Vagina (tissue), 2 donors: ENCODE measurements around the gene ATXN2. TPM values are rescaled to one million over a fixed set of nuclear protein-coding genes. Genes with fewer than 3 reads are reported as not detected.
A peak's percentile ranks its signal among the peaks of the same experiment; 100 is the strongest.

Source experiments
- DNase-seq, 2 donors: peaks; one replicate each; pipeline ENCODE4 v3.0.0-alpha.2; 2017; ENCODE audit errors: extremely low spot score in 2 of 2
- H3K27ac ChIP-seq: fragments of 200-600 bp; sonication (generic); one replicate; pipeline ENCODE4 v1.5.1; 2019
- H3K27me3 ChIP-seq: fragments of 200-600 bp; sonication (generic); one replicate; pipeline ENCODE4 v1.5.1; 2019
- H3K36me3 ChIP-seq, 2 donors: fragments of 200-600 bp; sonication (generic); one replicate each; pipeline ENCODE4 v1.5.1; 2017 to 2019
- H3K4me1 ChIP-seq: fragments of 200-600 bp; sonication (generic); one replicate; pipeline ENCODE4 v1.5.1; 2019
- H3K4me3 ChIP-seq, 2 donors: fragments of 200-600 bp; sonication (generic); 1 replicate in 1 of 2; 2 replicates in 1 of 2; pipeline ENCODE4 v1.5.1; 2016 to 2019
- H3K9me3 ChIP-seq: fragments of 200-600 bp; sonication (generic); one replicate; pipeline ENCODE4 v1.5.1; 2019
- CTCF ChIP-seq, 3 experiments: fragments of 450-650 bp in 2 of 3; fragments of 200-600 bp in 1 of 3; sonication (generic) in 1 of 3; IDR thresholded peaks; one replicate each; pipeline ENCODE4 v1.5.1; 2017 to 2019; ENCODE audit warnings: antibody characterized with exemption in 3 of 3, mild to moderate bottlenecking in 2 of 3, moderate library complexity in 2 of 3
- POLR2A ChIP-seq, 2 donors: fragments of 450-650 bp; IDR thresholded peaks; one replicate each; pipeline ENCODE4 v1.6.1; 2017; ENCODE audit warnings: antibody characterized with exemption in 2 of 2, mild to moderate bottlenecking in 2 of 2, moderate library complexity in 2 of 2
- POLR2AphosphoS5 ChIP-seq, 2 donors: sonication (generic); formaldehyde crosslinking; IDR thresholded peaks; one replicate each; pipeline ENCODE4 v1.9.0; 2017; ENCODE audit warnings: antibody characterized with exemption in 2 of 2, mild to moderate bottlenecking in 2 of 2, low read depth in 1 of 2; ENCODE audit not compliant: insufficient read depth in 1 of 2
- intact Hi-C: fragments of 100-400 bp; cut with DNase I; formaldehyde crosslinking; loops from one replicate; pipeline ENCODE4 v1.15.1; 2023
- total RNA-seq: library from RNA; depleted of rRNA; stranded (reverse); fragments of >200 nt; gene quantifications from one replicate; pipeline ENCODE4 v1.2.3, GENCODE V29; 2016

Gene ATXN2
- total RNA-seq, 1 donor from 2014 or later, result 70.2 TPM

GRCh38 chr12:111448846-111449790 lies 150.0 kb downstream of the ATXN2 start:
- peak in 1 of 2 donors; percentile 58 for DNase-seq
- TF ChIP-seq POLR2AphosphoS5 (IDR thresholded peaks at IDR 0.05; ENCODE audit: insufficient read depth in 1 of 2, low read depth in 1 of 2) (no peak), CTCF (IDR thresholded peaks at IDR 0.05) (no peak), POLR2A (IDR thresholded peaks at IDR 0.05) (no peak)
- H3K27ac ChIP-seq, result no peak overlapping the region
- no peaks in the 10 kb centered on the region for H3K9me3 ChIP-seq
- H3K27me3 ChIP-seq, result no peaks in the 10 kb centered on the region
- H3K4me1 ChIP-seq, result peaks cover 44% of the 10 kb centered on the region
- intact Hi-C loops, result loop anchor here (5.0 kb wide), 1 partner anchor 47 kb away; no protein-coding TSS in a partner anchor
- H3K4me3 ChIP-seq, result no peak overlapping the region
- H3K36me3 ChIP-seq, result peaks cover 0 to 38% of the 10 kb centered on the region in 2 donors

GRCh38 chr12:111448266-111448830 lies 150.8 kb downstream of the ATXN2 start:
- Histone ChIP-seq H3K4me3 (no peak overlapping the region), H3K27ac (no peak overlapping the region), H3K9me3 (no peaks in the 10 kb centered on the region), H3K36me3 (peaks cover 0 to 32% of the 10 kb centered on the region in 2 donors), H3K27me3 (no peaks in the 10 kb centered on the region), H3K4me1 (peaks cover 50% of the 10 kb centered on the region)
- intact Hi-C loops, result loop anchor here (5.0 kb wide), 1 partner anchor 46 kb away; no protein-coding TSS in a partner anchor
- peak; percentile 12 to 74 for DNase-seq
- no peak for TF ChIP-seq CTCF (IDR thresholded peaks at IDR 0.05)
- no peak for TF ChIP-seq POLR2A (IDR thresholded peaks at IDR 0.05)
- no peak for TF ChIP-seq POLR2AphosphoS5 (IDR thresholded peaks at IDR 0.05; ENCODE audit: insufficient read depth in 1 of 2, low read depth in 1 of 2)

GRCh38 chr12:111447571-111448265 lies 151.4 kb downstream of the ATXN2 start:
- H3K36me3 ChIP-seq, result peaks cover 0 to 29% of the 10 kb centered on the region in 2 donors
- H3K27ac ChIP-seq, result no peak overlapping the region

More at GRCh38 chr12:111447571-111448265, 151.4 kb downstream of the ATXN2 start:
- TF ChIP-seq POLR2A (IDR thresholded peaks at IDR 0.05) (no peak), POLR2AphosphoS5 (IDR thresholded peaks at IDR 0.05; ENCODE audit: insufficient read depth in 1 of 2, low read depth in 1 of 2) (no peak), CTCF (IDR thresholded peaks at IDR 0.05) (no peak)
- Histone ChIP-seq H3K4me3 (no peak overlapping the region), H3K9me3 (no peaks in the 10 kb centered on the region), H3K4me1 (peaks cover 56% of the 10 kb centered on the region), H3K27me3 (no peaks in the 10 kb centered on the region)
- DNase-seq, result peak; percentile 85 to 86
- intact Hi-C loops, result loop anchor here (5.0 kb wide), 1 partner anchor 45 kb away; no protein-coding TSS in a partner anchor
